ENCODE data around the gene ACTN1. TPM values are rescaled to one million over a fixed set of nuclear protein-coding genes. Genes with fewer than 3 reads are reported as not detected.
A peak's percentile ranks its signal among the peaks of the same experiment; 100 is the strongest.

ACTN1 gene
- polyA plus RNA-seq, 3 donors = 41.4 to 75.0 (median 69.4) TPM

DNA sequence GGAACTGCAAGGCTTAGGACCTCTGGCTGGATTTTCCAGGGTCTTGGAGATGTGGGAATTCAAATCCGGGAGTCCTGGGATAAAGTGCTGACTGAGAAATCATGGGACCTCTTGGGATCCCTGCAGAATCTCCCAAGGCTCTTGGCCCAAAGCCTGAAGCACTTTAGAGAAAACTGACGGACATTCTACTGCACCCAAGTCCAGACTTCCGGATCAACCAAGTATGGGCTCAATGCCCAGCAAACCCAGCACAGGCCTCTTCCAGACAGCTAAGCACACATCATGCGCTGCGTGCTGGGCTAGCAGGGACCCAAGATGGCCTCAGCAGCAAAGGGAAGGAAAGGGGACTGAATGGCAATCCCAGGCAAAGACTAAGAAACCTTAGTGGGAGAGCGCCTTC lies 85.0 kb downstream of the ACTN1 start:
- Histone ChIP-seq H3K9ac (ENCODE audit: insufficient read depth, low read length, poor library complexity, severe bottlenecking) (no peak overlapping the region), H3K36me3 (replicated peaks in 1 of 2; ENCODE audit: control insufficient read depth in 1 of 2, insufficient read depth in 2 of 2, low read length in 2 of 2) (peaks cover 87 to 98% of the 10 kb centered on the region in 2 donors), H3K27ac (ENCODE audit: low read depth in 1 of 2, low read length in 2 of 2) (no peak overlapping the region), H3K4me3 (replicated peaks in 1 of 3; ENCODE audit: low read depth in 2 of 3, low read length in 3 of 3) (no peak overlapping the region), H3K4me2 (replicated peaks; ENCODE audit: extremely low read depth, low read length, poor library complexity, severe bottlenecking) (no peak overlapping the region), H3K79me2 (ENCODE audit: insufficient read depth, low read length) (no peaks in the 10 kb centered on the region), H3K9me3 (replicated peaks in 1 of 2; ENCODE audit: control insufficient read depth in 1 of 2, insufficient read depth in 1 of 2, low read length in 2 of 2) (no peaks in the 10 kb centered on the region), H4K20me1 (ENCODE audit: insufficient read depth, low read length) (peaks cover 6% of the 10 kb centered on the region), H2AFZ (ENCODE audit: insufficient read depth, low read depth, low read length, poor library complexity, severe bottlenecking) (no peak overlapping the region), H3K4me1 (ENCODE audit: control insufficient read depth in 1 of 2, insufficient read depth in 2 of 2, low read length in 2 of 2) (peaks cover 0 to 8% of the 10 kb centered on the region in 2 donors), H3K27me3 (ENCODE audit: control insufficient read depth in 2 of 2, insufficient read depth in 2 of 2, low read length in 2 of 2) (no peaks in the 10 kb centered on the region)
- Mint-ChIP-seq H3K27me3 (ENCODE audit: low read depth in 3 of 3) (peaks cover 0 to 2% (median 2%) of the 10 kb centered on the region in 3 donors), H3K27ac (no peak overlapping the region), H3K4me3 (no peak overlapping the region), H3K36me3 (peaks cover 81 to 100% of the 10 kb centered on the region in 2 donors), H3K4me1 (peaks cover 4% of the 10 kb centered on the region), H3K9me3 (no peaks in the 10 kb centered on the region)
- TF ChIP-seq, protein P1, sequence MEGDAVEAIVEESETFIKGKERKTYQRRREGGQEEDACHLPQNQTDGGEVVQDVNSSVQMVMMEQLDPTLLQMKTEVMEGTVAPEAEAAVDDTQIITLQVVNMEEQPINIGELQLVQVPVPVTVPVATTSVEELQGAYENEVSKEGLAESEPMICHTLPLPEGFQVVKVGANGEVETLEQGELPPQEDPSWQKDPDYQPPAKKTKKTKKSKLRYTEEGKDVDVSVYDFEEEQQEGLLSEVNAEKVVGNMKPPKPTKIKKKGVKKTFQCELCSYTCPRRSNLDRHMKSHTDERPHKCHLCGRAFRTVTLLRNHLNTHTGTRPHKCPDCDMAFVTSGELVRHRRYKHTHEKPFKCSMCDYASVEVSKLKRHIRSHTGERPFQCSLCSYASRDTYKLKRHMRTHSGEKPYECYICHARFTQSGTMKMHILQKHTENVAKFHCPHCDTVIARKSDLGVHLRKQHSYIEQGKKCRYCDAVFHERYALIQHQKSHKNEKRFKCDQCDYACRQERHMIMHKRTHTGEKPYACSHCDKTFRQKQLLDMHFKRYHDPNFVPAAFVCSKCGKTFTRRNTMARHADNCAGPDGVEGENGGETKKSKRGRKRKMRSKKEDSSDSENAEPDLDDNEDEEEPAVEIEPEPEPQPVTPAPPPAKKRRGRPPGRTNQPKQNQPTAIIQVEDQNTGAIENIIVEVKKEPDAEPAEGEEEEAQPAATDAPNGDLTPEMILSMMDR (IDR thresholded peaks at IDR 0.05) = no peak
- intact Hi-C loops (cut with micrococcal nuclease) = no loop called here
- WGBS (ENCODE audit: insufficient coverage) = 97% methylated on average over 4 of the region's 6 CpGs
- no peak for DNase-seq

GRCh38 chr14:68893566-68893965 lies 85.5 kb downstream of the ACTN1 start:
- Histone ChIP-seq H3K4me3 (replicated peaks in 1 of 3; ENCODE audit: low read depth in 2 of 3, low read length in 3 of 3) (no peak overlapping the region), H3K79me2 (ENCODE audit: insufficient read depth, low read length) (no peaks in the 10 kb centered on the region), H4K20me1 (ENCODE audit: insufficient read depth, low read length) (peaks cover under 1% of the 10 kb centered on the region), H3K9ac (ENCODE audit: insufficient read depth, low read length, poor library complexity, severe bottlenecking) (no peak overlapping the region), H3K27me3 (ENCODE audit: control insufficient read depth in 2 of 2, insufficient read depth in 2 of 2, low read length in 2 of 2) (no peaks in the 10 kb centered on the region), H3K27ac (ENCODE audit: low read depth in 1 of 2, low read length in 2 of 2) (no peak overlapping the region), H3K9me3 (replicated peaks in 1 of 2; ENCODE audit: control insufficient read depth in 1 of 2, insufficient read depth in 1 of 2, low read length in 2 of 2) (no peaks in the 10 kb centered on the region), H3K4me2 (replicated peaks; ENCODE audit: extremely low read depth, low read length, poor library complexity, severe bottlenecking) (no peak overlapping the region), H2AFZ (ENCODE audit: insufficient read depth, low read depth, low read length, poor library complexity, severe bottlenecking) (no peak overlapping the region), H3K4me1 (ENCODE audit: control insufficient read depth in 1 of 2, insufficient read depth in 2 of 2, low read length in 2 of 2) (peaks cover 0 to 6% of the 10 kb centered on the region in 2 donors), H3K36me3 (replicated peaks in 1 of 2; ENCODE audit: control insufficient read depth in 1 of 2, insufficient read depth in 2 of 2, low read length in 2 of 2) (peaks cover 91 to 98% of the 10 kb centered on the region in 2 donors)
- no peak overlapping the region for H3K4me3 Mint-ChIP-seq
- H3K27ac Mint-ChIP-seq = peak overlapping the region in 1 of 7 donors; percentile 21
- peaks cover 4% of the 10 kb centered on the region for H3K4me1 Mint-ChIP-seq
- TF ChIP-seq, protein P1 (IDR thresholded peaks at IDR 0.05) = no peak
- WGBS (ENCODE audit: insufficient coverage) = 99% methylated on average over 5 of the region's 8 CpGs
- no peak for DNase-seq
- peaks cover 86 to 100% of the 10 kb centered on the region in 2 donors for H3K36me3 Mint-ChIP-seq
- intact Hi-C loops (cut with micrococcal nuclease) = no loop called here
- H3K9me3 Mint-ChIP-seq = no peaks in the 10 kb centered on the region
- peaks cover 0 to 2% (median 2%) of the 10 kb centered on the region in 3 donors for H3K27me3 Mint-ChIP-seq (ENCODE audit: low read depth in 3 of 3)

All from CD14-positive monocyte (primary cell).